ENCODE data around the gene GEMIN7. TPM values are rescaled to one million over a fixed set of nuclear protein-coding genes. Genes with fewer than 3 reads are reported as not detected.

The GEMIN7 gene
- total RNA-seq, 3 donors from 2014 or later (not counting 1 experiment from before 2014, with no cell fraction given), result 27.7 to 28.7 (median 27.9) TPM

- no peaks in the 10 kb centered on the region for H3K27me3 Mint-ChIP-seq (ENCODE audit: low read depth in 2 of 2)
- Histone ChIP-seq H3K4me3 (ENCODE audit: low read length) (no peak overlapping the region), H3K9me3 (ENCODE audit: control insufficient read depth, insufficient read depth, low read length) (no peaks in the 10 kb centered on the region), H3K27ac (ENCODE audit: low read length) (no peak overlapping the region), H3K36me3 (ENCODE audit: control insufficient read depth, insufficient read depth, low read length) (no peaks in the 10 kb centered on the region), H3K4me1 (ENCODE audit: control insufficient read depth, insufficient read depth, low read length) (peaks cover 42% of the 10 kb centered on the region), H3K27me3 (ENCODE audit: control insufficient read depth, insufficient read depth, low read length) (no peaks in the 10 kb centered on the region)
- intact Hi-C loops (cut with micrococcal nuclease), result no loop called here
- H3K4me1 Mint-ChIP-seq, result peaks cover 30 to 50% of the 10 kb centered on the region in 2 donors
- peak overlapping the region in 1 of 2 donors; percentile 59 for H3K27ac Mint-ChIP-seq
- TF ChIP-seq, protein P1, sequence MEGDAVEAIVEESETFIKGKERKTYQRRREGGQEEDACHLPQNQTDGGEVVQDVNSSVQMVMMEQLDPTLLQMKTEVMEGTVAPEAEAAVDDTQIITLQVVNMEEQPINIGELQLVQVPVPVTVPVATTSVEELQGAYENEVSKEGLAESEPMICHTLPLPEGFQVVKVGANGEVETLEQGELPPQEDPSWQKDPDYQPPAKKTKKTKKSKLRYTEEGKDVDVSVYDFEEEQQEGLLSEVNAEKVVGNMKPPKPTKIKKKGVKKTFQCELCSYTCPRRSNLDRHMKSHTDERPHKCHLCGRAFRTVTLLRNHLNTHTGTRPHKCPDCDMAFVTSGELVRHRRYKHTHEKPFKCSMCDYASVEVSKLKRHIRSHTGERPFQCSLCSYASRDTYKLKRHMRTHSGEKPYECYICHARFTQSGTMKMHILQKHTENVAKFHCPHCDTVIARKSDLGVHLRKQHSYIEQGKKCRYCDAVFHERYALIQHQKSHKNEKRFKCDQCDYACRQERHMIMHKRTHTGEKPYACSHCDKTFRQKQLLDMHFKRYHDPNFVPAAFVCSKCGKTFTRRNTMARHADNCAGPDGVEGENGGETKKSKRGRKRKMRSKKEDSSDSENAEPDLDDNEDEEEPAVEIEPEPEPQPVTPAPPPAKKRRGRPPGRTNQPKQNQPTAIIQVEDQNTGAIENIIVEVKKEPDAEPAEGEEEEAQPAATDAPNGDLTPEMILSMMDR (IDR thresholded peaks at IDR 0.05), result no peak
- H3K4me3 Mint-ChIP-seq, result no peak overlapping the region
- DNase-seq (no peak), ATAC-seq (no peak)
- H3K9me3 Mint-ChIP-seq, result no peaks in the 10 kb centered on the region
- no peaks in the 10 kb centered on the region for H3K36me3 Mint-ChIP-seq
- 89% methylated on average over 6 of the region's 6 CpGs for WGBS (ENCODE audit: insufficient coverage)
Observed at GRCh38 chr19:45122832-45123231, 43.8 kb downstream of the GEMIN7 start.

GRCh38 chr19:45123440-45123850, 44.4 kb downstream of the GEMIN7 start:
- H3K36me3 Mint-ChIP-seq, result no peaks in the 10 kb centered on the region
- H3K9me3 ChIP-seq (ENCODE audit: control insufficient read depth, insufficient read depth, low read length), result no peaks in the 10 kb centered on the region
- no peak overlapping the region for H3K4me3 Mint-ChIP-seq
- H3K36me3 ChIP-seq (ENCODE audit: control insufficient read depth, insufficient read depth, low read length), result no peaks in the 10 kb centered on the region
- DNase-seq, result no peak
- H3K4me1 Mint-ChIP-seq, result peaks cover 30 to 49% of the 10 kb centered on the region in 2 donors
- intact Hi-C loops (cut with micrococcal nuclease), result no loop called here
- H3K4me1 ChIP-seq (ENCODE audit: control insufficient read depth, insufficient read depth, low read length), result peaks cover 36% of the 10 kb centered on the region
- no peak overlapping the region for H3K4me3 ChIP-seq (ENCODE audit: low read length)
- TF ChIP-seq, protein P1 (IDR thresholded peaks at IDR 0.05), result no peak
- 95% methylated on average over 9 of the region's 9 CpGs for WGBS (ENCODE audit: insufficient coverage)
- H3K27me3 Mint-ChIP-seq (ENCODE audit: low read depth in 2 of 2), result no peaks in the 10 kb centered on the region
- no peak overlapping the region for H3K27ac ChIP-seq (ENCODE audit: low read length)
- H3K27ac Mint-ChIP-seq, result no peak overlapping the region
- ATAC-seq, result no peak
- no peaks in the 10 kb centered on the region for H3K27me3 ChIP-seq (ENCODE audit: control insufficient read depth, insufficient read depth, low read length)
- H3K9me3 Mint-ChIP-seq, result no peaks in the 10 kb centered on the region

- H3K4me3 ChIP-seq (ENCODE audit: low read length), result no peak overlapping the region
- DNase-seq (no peak), ATAC-seq (no peak)
- no peaks in the 10 kb centered on the region for H3K36me3 ChIP-seq (ENCODE audit: control insufficient read depth, insufficient read depth, low read length)
- H3K4me1 ChIP-seq (ENCODE audit: control insufficient read depth, insufficient read depth, low read length), result peaks cover 30% of the 10 kb centered on the region
- H3K27ac ChIP-seq (ENCODE audit: low read length), result no peak overlapping the region
- no peaks in the 10 kb centered on the region for H3K27me3 Mint-ChIP-seq (ENCODE audit: low read depth in 2 of 2)
- WGBS (ENCODE audit: insufficient coverage), result 91% methylated on average over 6 of the region's 6 CpGs
- H3K9me3 Mint-ChIP-seq, result no peaks in the 10 kb centered on the region
- H3K36me3 Mint-ChIP-seq, result no peaks in the 10 kb centered on the region
- no peak overlapping the region for H3K27ac Mint-ChIP-seq
- no peaks in the 10 kb centered on the region for H3K9me3 ChIP-seq (ENCODE audit: control insufficient read depth, insufficient read depth, low read length)
- peaks cover 26 to 43% of the 10 kb centered on the region in 2 donors for H3K4me1 Mint-ChIP-seq
- H3K4me3 Mint-ChIP-seq, result no peak overlapping the region
- TF ChIP-seq, protein P1 (IDR thresholded peaks at IDR 0.05), result no peak
- intact Hi-C loops (cut with micrococcal nuclease), result no loop called here
- no peaks in the 10 kb centered on the region for H3K27me3 ChIP-seq (ENCODE audit: control insufficient read depth, insufficient read depth, low read length)
Observed at GRCh38 chr19:45124021-45124420, 45.0 kb downstream of the GEMIN7 start.

DNA sequence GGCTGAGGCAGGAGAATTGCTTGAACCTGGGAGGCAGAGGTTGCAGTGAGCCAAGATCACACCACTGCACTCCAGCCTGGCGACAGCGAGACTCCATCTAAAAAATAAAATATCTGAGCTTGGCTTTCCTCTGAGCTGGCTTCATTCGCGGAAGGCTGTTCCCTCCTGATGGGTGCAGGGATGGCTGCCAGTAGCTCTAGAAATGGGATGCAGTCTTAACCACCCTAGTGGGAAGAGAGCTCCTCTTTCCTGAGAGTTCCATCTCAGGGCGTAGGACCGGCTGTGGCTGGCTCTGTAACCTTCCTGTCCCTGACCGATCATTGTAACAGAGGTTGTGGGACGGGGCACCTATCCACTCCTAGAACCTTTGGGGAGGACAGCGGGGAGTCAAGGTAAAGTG, 46.3 kb downstream of the GEMIN7 start:
- H3K27ac ChIP-seq (ENCODE audit: low read length), result no peak overlapping the region
- H3K27me3 Mint-ChIP-seq (ENCODE audit: low read depth in 2 of 2), result no peaks in the 10 kb centered on the region
- DNase-seq, result no peak
- H3K36me3 ChIP-seq (ENCODE audit: control insufficient read depth, insufficient read depth, low read length), result no peaks in the 10 kb centered on the region
- H3K9me3 Mint-ChIP-seq, result no peaks in the 10 kb centered on the region
- no peaks in the 10 kb centered on the region for H3K9me3 ChIP-seq (ENCODE audit: control insufficient read depth, insufficient read depth, low read length)
- 96% methylated on average over 9 of the region's 9 CpGs for WGBS (ENCODE audit: insufficient coverage)
- no peak overlapping the region for H3K27ac Mint-ChIP-seq
- H3K36me3 Mint-ChIP-seq, result no peaks in the 10 kb centered on the region
- TF ChIP-seq, protein P1 (IDR thresholded peaks at IDR 0.05), result no peak
- intact Hi-C loops (cut with micrococcal nuclease), result no loop called here
- no peaks in the 10 kb centered on the region for H3K27me3 ChIP-seq (ENCODE audit: control insufficient read depth, insufficient read depth, low read length)
- no peak overlapping the region for H3K4me3 Mint-ChIP-seq
- H3K4me1 ChIP-seq (ENCODE audit: control insufficient read depth, insufficient read depth, low read length), result peaks cover 23% of the 10 kb centered on the region
- peaks cover 25 to 42% of the 10 kb centered on the region in 2 donors for H3K4me1 Mint-ChIP-seq
- H3K4me3 ChIP-seq (ENCODE audit: low read length), result no peak overlapping the region
- no peak for ATAC-seq

Measured in natural killer cell (primary cell).